Measurements from ENCODE around the gene COQ5.
A peak's percentile ranks its signal among the peaks of the same experiment; 100 is the strongest.

COQ5 gene, protein sequence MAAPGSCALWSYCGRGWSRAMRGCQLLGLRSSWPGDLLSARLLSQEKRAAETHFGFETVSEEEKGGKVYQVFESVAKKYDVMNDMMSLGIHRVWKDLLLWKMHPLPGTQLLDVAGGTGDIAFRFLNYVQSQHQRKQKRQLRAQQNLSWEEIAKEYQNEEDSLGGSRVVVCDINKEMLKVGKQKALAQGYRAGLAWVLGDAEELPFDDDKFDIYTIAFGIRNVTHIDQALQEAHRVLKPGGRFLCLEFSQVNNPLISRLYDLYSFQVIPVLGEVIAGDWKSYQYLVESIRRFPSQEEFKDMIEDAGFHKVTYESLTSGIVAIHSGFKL

DNA sequence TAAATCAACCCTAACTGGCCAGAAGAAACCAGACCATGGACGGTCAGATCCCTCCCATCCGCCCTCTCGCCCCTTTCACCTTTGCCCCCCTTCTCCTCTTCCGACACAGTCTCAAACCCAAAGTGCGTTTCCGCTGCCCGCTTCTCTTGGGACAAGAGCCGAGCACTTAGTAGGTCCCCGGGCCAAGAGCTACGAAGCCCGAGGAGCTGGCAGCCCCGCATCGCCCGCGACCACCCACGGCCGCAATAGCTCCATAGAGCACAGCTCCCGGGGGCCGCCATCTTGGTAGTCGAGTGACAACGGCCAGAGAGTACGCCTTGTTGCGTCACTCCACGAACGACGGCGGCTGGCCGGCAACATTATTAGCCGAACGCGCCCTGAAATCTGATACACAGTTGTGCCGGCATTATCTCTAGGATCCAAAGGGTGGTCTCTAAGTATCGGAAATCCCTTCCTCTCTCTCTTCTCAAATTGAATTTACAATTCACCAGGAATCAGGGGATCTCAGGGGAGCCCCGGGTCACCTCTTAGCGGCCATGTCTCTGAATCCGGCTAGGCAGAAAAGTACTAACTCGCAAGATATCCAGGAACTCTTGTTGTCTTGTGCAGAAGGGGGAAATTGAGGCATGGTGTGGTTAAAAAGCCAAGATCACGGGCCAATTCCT is at the start of gene COQ5:
Gene COQ5, minus strand, starts transcription at position 298 of the 665 bp plus-strand sequence. Its CDS starts 17 bp downstream, at position 281.
- Histone ChIP-seq H3K4me3 (ENCODE audit: low read length in 2 of 2) (peak within 1 kb of the TSS; percentile 88 to 96), H3K4me1 (ENCODE audit: control insufficient read depth in 2 of 2, insufficient read depth in 2 of 2, low read length in 2 of 2) (peaks cover 6 to 7% of the 10 kb centered on the region in 2 donors), H3K9ac (ENCODE audit: low read depth in 1 of 2, low read length in 2 of 2) (peak within 1 kb of the TSS; percentile 96), H3K27ac (ENCODE audit: low read depth in 2 of 2, low read length in 2 of 2) (peak within 1 kb of the TSS; percentile 84 to 89), H3K9me3 (ENCODE audit: control insufficient read depth in 2 of 2, low read length in 2 of 2) (no peaks in the 10 kb centered on the region), H3K27me3 (ENCODE audit: control insufficient read depth in 2 of 2, insufficient read depth in 2 of 2, low read length in 2 of 2) (no peaks in the 10 kb centered on the region), H3K36me3 (ENCODE audit: control insufficient read depth in 2 of 2, insufficient read depth in 2 of 2, low read length in 2 of 2) (no peaks in the 10 kb centered on the region)

DNA sequence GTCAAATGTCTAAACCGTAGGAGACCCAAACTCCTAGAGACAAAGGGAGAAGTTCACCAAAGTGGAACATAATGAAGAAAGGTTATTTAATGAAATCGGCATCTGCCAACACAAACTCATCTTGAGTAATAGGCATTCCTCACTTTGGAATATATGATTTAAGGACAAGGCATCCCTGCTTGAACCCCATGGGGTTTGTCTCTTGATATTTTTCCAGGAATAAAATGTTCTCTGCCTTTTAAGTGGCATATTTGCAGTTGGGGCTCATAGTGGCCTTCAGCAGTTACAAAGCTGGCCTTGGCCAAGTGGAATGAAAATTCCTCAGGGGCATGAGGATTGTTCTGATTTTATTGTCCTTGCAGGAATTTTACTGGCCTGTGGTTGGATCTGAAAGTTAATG is 45.1 kb upstream of the COQ5 start:
- Histone ChIP-seq H3K4me1 (ENCODE audit: control insufficient read depth in 2 of 2, insufficient read depth in 2 of 2, low read length in 2 of 2) (no peaks in the 10 kb centered on the region), H3K36me3 (ENCODE audit: control insufficient read depth in 2 of 2, insufficient read depth in 2 of 2, low read length in 2 of 2) (peaks cover 78 to 89% of the 10 kb centered on the region in 2 donors)

DNA sequence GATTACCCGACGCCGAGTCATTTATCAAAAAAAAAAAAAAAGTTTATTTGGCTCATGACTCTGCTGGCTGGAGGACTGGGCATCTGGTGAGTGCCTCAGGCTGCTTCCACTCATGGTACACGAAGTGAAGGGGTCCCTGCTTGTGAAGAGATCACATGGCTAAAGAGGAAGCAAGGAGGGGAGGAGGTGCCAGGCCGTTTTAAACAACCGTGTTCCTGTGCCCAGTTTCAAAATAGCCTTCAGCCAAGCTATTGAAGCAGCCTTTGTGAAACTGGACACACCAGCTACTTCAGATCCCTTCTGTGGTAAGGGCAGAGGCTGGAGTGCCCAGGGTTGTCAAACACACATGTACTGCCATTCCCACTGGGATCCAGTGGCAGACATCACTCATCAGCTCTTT is 44.6 kb upstream of the COQ5 start:
- Histone ChIP-seq H3K36me3 (ENCODE audit: control insufficient read depth in 2 of 2, insufficient read depth in 2 of 2, low read length in 2 of 2) (peaks cover 78 to 89% of the 10 kb centered on the region in 2 donors), H3K4me3 (ENCODE audit: low read length in 2 of 2) (no peak overlapping the region), H3K9ac (ENCODE audit: low read depth in 1 of 2, low read length in 2 of 2) (no peak overlapping the region), H3K4me1 (ENCODE audit: control insufficient read depth in 2 of 2, insufficient read depth in 2 of 2, low read length in 2 of 2) (no peaks in the 10 kb centered on the region), H3K27ac (ENCODE audit: low read depth in 2 of 2, low read length in 2 of 2) (no peak overlapping the region), H3K27me3 (ENCODE audit: control insufficient read depth in 2 of 2, insufficient read depth in 2 of 2, low read length in 2 of 2) (no peaks in the 10 kb centered on the region), H3K9me3 (ENCODE audit: control insufficient read depth in 2 of 2, low read length in 2 of 2) (no peaks in the 10 kb centered on the region)

More for the DNA sequence above, 45.1 kb upstream of the COQ5 start:
- no peak overlapping the region for H3K27ac ChIP-seq (ENCODE audit: low read depth in 2 of 2, low read length in 2 of 2)
- no peaks in the 10 kb centered on the region for H3K27me3 ChIP-seq (ENCODE audit: control insufficient read depth in 2 of 2, insufficient read depth in 2 of 2, low read length in 2 of 2)
- H3K9ac ChIP-seq (ENCODE audit: low read depth in 1 of 2, low read length in 2 of 2): no peak overlapping the region
- no peaks in the 10 kb centered on the region for H3K9me3 ChIP-seq (ENCODE audit: control insufficient read depth in 2 of 2, low read length in 2 of 2)
- no peak overlapping the region for H3K4me3 ChIP-seq (ENCODE audit: low read length in 2 of 2)

DNA sequence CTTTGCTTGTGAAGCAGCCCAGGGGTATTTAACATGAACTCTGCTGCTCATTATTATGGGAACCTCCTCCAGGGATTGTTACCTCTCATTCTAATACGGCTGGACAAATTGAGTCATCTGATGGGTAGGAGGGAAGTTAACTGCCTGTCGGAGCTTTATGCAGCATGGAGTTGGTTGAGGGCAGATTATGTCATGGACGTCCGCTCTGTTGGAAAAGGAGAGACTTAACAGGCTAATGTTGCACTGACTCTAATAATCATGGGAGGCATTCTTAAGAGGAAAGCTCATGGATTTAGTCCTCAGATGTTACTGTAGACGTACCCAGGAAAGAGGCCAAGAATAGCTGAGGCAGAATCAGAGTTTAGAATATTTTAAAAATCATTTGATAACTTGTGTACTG is 42.3 kb upstream of the COQ5 start:
- Histone ChIP-seq H3K27ac (ENCODE audit: low read depth in 2 of 2, low read length in 2 of 2) (no peak overlapping the region), H3K4me1 (ENCODE audit: control insufficient read depth in 2 of 2, insufficient read depth in 2 of 2, low read length in 2 of 2) (no peaks in the 10 kb centered on the region), H3K9ac (ENCODE audit: low read depth in 1 of 2, low read length in 2 of 2) (no peak overlapping the region), H3K36me3 (ENCODE audit: control insufficient read depth in 2 of 2, insufficient read depth in 2 of 2, low read length in 2 of 2) (peaks cover 71 to 86% of the 10 kb centered on the region in 2 donors), H3K9me3 (ENCODE audit: control insufficient read depth in 2 of 2, low read length in 2 of 2) (no peaks in the 10 kb centered on the region), H3K27me3 (ENCODE audit: control insufficient read depth in 2 of 2, insufficient read depth in 2 of 2, low read length in 2 of 2) (no peaks in the 10 kb centered on the region), H3K4me3 (ENCODE audit: low read length in 2 of 2) (no peak overlapping the region)

DNA sequence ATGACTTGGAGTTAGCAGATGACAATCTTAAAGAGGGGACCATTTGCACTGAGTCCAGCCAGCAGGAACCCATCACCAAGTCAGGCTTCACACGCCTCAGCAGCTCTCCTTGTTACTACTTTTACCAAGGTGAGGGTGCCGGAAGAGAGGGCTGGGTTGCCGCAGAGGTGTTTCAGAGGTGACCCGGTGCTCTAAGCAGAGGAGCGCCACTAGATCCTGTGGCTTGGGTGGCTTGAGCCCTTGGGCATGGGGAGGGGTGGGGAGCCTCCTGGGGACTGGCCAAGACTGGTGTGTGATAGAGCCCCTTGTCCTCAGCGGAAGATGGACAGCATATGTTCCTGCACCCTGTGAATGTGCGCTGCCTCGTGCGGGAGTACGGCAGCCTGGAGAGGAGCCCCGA is 34.5 kb upstream of the COQ5 start:
- H3K27ac ChIP-seq (ENCODE audit: low read depth in 2 of 2, low read length in 2 of 2): no peak overlapping the region

DNA sequence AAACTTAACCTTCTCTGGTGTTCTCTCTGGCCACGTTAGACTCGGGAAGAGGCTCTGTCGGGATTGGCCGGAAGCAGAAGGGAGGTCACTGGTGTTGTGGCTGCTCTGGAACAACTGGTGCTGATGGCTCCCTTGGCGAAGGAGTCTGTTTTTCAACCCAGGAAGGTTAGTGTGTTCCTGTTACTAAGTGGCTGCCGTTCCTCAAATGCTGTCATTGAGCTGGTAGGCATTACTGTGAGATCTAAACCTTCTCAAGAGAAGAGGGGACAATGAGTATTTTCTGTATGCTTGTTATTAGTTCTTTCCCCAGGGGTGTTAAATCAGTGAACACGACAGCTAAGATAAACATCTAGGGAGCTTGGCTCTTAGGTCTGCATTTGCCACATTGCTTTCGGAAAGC is 33.9 kb upstream of the COQ5 start:
- Histone ChIP-seq H3K27ac (ENCODE audit: low read depth in 2 of 2, low read length in 2 of 2) (no peak overlapping the region), H3K9me3 (ENCODE audit: control insufficient read depth in 2 of 2, low read length in 2 of 2) (no peaks in the 10 kb centered on the region), H3K27me3 (ENCODE audit: control insufficient read depth in 2 of 2, insufficient read depth in 2 of 2, low read length in 2 of 2) (no peaks in the 10 kb centered on the region), H3K36me3 (ENCODE audit: control insufficient read depth in 2 of 2, insufficient read depth in 2 of 2, low read length in 2 of 2) (peaks cover 71 to 83% of the 10 kb centered on the region in 2 donors), H3K9ac (ENCODE audit: low read depth in 1 of 2, low read length in 2 of 2) (no peak overlapping the region), H3K4me1 (ENCODE audit: control insufficient read depth in 2 of 2, insufficient read depth in 2 of 2, low read length in 2 of 2) (no peaks in the 10 kb centered on the region), H3K4me3 (ENCODE audit: low read length in 2 of 2) (no peak overlapping the region)

More for the DNA sequence above, 34.5 kb upstream of the COQ5 start:
- Histone ChIP-seq H3K4me3 (ENCODE audit: low read length in 2 of 2) (no peak overlapping the region), H3K27me3 (ENCODE audit: control insufficient read depth in 2 of 2, insufficient read depth in 2 of 2, low read length in 2 of 2) (no peaks in the 10 kb centered on the region), H3K9me3 (ENCODE audit: control insufficient read depth in 2 of 2, low read length in 2 of 2) (no peaks in the 10 kb centered on the region), H3K9ac (ENCODE audit: low read depth in 1 of 2, low read length in 2 of 2) (no peak overlapping the region), H3K4me1 (ENCODE audit: control insufficient read depth in 2 of 2, insufficient read depth in 2 of 2, low read length in 2 of 2) (no peaks in the 10 kb centered on the region), H3K36me3 (ENCODE audit: control insufficient read depth in 2 of 2, insufficient read depth in 2 of 2, low read length in 2 of 2) (peaks cover 71 to 86% of the 10 kb centered on the region in 2 donors)

DNA sequence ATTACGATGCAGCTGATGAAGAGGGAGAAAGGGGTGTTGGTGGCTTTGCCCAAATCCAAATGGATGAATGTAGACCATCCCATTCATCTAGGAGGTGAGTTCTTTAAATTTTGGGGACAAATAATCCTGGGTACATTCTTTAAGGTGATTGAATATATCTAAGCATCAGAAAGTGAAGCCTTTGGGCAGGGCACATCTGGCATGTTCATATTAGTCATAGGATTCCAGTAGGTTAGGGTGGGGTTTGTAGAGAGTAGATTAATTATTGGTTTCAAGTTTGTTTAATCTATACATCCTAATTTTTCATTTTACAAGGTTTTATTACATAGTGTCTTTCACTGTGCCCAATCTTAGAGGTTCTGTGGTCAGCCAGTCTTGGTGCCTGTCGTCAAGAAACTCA is 28.6 kb upstream of the COQ5 start:
- no peak overlapping the region for H3K4me3 ChIP-seq (ENCODE audit: low read length in 2 of 2)
- H3K27ac ChIP-seq (ENCODE audit: low read depth in 2 of 2, low read length in 2 of 2): no peak overlapping the region
- no peak overlapping the region for H3K9ac ChIP-seq (ENCODE audit: low read depth in 1 of 2, low read length in 2 of 2)
- no peaks in the 10 kb centered on the region for H3K9me3 ChIP-seq (ENCODE audit: control insufficient read depth in 2 of 2, low read length in 2 of 2)
- peaks cover 0 to 2% of the 10 kb centered on the region in 2 donors for H3K4me1 ChIP-seq (ENCODE audit: control insufficient read depth in 2 of 2, insufficient read depth in 2 of 2, low read length in 2 of 2)
- peaks cover 48 to 68% of the 10 kb centered on the region in 2 donors for H3K36me3 ChIP-seq (ENCODE audit: control insufficient read depth in 2 of 2, insufficient read depth in 2 of 2, low read length in 2 of 2)
- no peaks in the 10 kb centered on the region for H3K27me3 ChIP-seq (ENCODE audit: control insufficient read depth in 2 of 2, insufficient read depth in 2 of 2, low read length in 2 of 2)

DNA sequence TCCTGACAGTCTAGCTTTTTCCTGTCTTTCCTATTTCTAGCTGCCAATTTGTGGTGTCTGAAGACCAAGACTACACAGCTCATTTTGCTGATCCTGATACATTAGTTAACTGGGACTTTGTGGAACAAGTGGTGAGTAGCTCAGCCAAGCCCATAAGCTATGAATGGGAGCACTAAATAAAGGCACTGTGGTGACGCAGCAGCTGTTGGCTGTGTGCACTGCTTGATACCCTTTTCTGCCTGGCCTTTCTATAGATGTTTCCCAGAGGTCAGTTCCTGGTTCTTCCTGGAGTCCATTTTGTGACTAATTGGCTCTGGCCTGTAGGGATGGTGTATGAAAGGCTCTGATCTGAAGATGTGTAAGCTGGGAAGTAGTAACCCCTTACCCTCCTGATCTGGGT is 25.7 kb upstream of the COQ5 start:
- Histone ChIP-seq H3K4me1 (ENCODE audit: control insufficient read depth in 2 of 2, insufficient read depth in 2 of 2, low read length in 2 of 2) (peaks cover 8 to 14% of the 10 kb centered on the region in 2 donors), H3K9ac (ENCODE audit: low read depth in 1 of 2, low read length in 2 of 2) (no peak overlapping the region), H3K27me3 (ENCODE audit: control insufficient read depth in 2 of 2, insufficient read depth in 2 of 2, low read length in 2 of 2) (no peaks in the 10 kb centered on the region), H3K9me3 (ENCODE audit: control insufficient read depth in 2 of 2, low read length in 2 of 2) (no peaks in the 10 kb centered on the region), H3K27ac (ENCODE audit: low read depth in 2 of 2, low read length in 2 of 2) (no peak overlapping the region), H3K4me3 (ENCODE audit: low read length in 2 of 2) (no peak overlapping the region), H3K36me3 (ENCODE audit: control insufficient read depth in 2 of 2, insufficient read depth in 2 of 2, low read length in 2 of 2) (peaks cover 24 to 52% of the 10 kb centered on the region in 2 donors)

DNA sequence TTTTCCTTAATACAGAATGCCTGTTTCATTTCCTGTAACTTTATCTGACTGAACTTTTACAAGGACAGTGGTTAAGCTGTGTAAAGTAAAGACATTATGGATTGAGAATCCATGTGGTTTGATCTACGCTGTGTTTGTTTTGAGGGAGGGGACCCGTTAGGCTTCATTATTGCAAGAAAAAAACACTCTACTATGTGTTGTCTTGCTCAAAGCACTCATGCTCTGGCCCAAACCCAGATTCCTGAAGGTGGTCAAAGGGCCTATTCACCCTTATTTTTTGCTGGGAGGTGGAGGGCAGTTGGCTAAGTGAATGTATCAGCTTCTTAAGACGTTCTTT is 17.1 kb upstream of the COQ5 start:
- Histone ChIP-seq H3K27me3 (ENCODE audit: control insufficient read depth in 2 of 2, insufficient read depth in 2 of 2, low read length in 2 of 2) (no peaks in the 10 kb centered on the region), H3K9me3 (ENCODE audit: control insufficient read depth in 2 of 2, low read length in 2 of 2) (no peaks in the 10 kb centered on the region), H3K36me3 (ENCODE audit: control insufficient read depth in 2 of 2, insufficient read depth in 2 of 2, low read length in 2 of 2) (peaks cover 33 to 47% of the 10 kb centered on the region in 2 donors), H3K4me1 (ENCODE audit: control insufficient read depth in 2 of 2, insufficient read depth in 2 of 2, low read length in 2 of 2) (peaks cover 17% of the 10 kb centered on the region in 2 donors), H3K4me3 (ENCODE audit: low read length in 2 of 2) (no peak overlapping the region), H3K9ac (ENCODE audit: low read depth in 1 of 2, low read length in 2 of 2) (no peak overlapping the region), H3K27ac (ENCODE audit: low read depth in 2 of 2, low read length in 2 of 2) (peak overlapping the region in 1 of 2 donors; percentile 9)

DNA sequence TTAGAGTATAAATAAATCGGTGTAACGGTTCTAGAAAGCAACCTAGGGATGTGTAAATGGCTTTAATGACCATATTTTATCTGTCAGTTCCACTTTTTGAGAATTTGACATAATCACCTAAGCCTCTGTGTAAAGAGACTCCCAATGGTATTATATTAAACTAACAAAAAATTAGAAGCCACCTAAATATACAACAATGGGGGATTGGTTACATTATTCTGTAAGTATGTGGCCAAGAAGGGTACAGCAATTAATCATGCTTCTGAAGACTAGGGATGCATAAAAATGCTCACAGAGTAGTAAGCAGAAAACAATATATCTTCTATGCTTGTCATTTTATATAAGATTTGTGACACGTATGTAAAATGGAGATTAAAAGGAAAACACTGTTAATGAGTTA is 15.7 kb upstream of the COQ5 start:
- Histone ChIP-seq H3K27me3 (ENCODE audit: control insufficient read depth in 2 of 2, insufficient read depth in 2 of 2, low read length in 2 of 2) (no peaks in the 10 kb centered on the region), H3K9me3 (ENCODE audit: control insufficient read depth in 2 of 2, low read length in 2 of 2) (no peaks in the 10 kb centered on the region), H3K36me3 (ENCODE audit: control insufficient read depth in 2 of 2, insufficient read depth in 2 of 2, low read length in 2 of 2) (peaks cover 35 to 49% of the 10 kb centered on the region in 2 donors), H3K9ac (ENCODE audit: low read depth in 1 of 2, low read length in 2 of 2) (no peak overlapping the region), H3K4me3 (ENCODE audit: low read length in 2 of 2) (no peak overlapping the region), H3K27ac (ENCODE audit: low read depth in 2 of 2, low read length in 2 of 2) (no peak overlapping the region), H3K4me1 (ENCODE audit: control insufficient read depth in 2 of 2, insufficient read depth in 2 of 2, low read length in 2 of 2) (peaks cover 14 to 15% of the 10 kb centered on the region in 2 donors)

Measured in mucosa of rectum (tissue), 2 donors.